HL-60 (cell line): ENCODE results near the gene CERS2.
"Not testable (repeated sequence)": the region's sequence is repeated elsewhere in the genome, so short reads cannot be mapped to it uniquely, and the experiment has no call there.

Experiments
- DNase-seq, 2 experiments: peaks; one replicate each; pipeline ENCODE4 v3.0.0-alpha.2; 2010 to 2020; ENCODE audit warnings: low read depth in 1 of 2, low spot score in 1 of 2
- H3K27ac ChIP-seq: fragments of 250-450 bp; sonication (Bioruptor Pico); replicated peaks from 2 replicates; pipeline ENCODE4 v1.5.1; 2020; ENCODE audit warnings: mild to moderate bottlenecking, moderate library complexity
- H3K27me3 ChIP-seq: fragments of 250-450 bp; sonication (Bioruptor Pico); 2 replicates; pipeline ENCODE4 v1.5.1; 2021; ENCODE audit warnings: mild to moderate bottlenecking, moderate library complexity; ENCODE audit not compliant: insufficient read depth, poor library complexity, severe bottlenecking
- H3K4me3 ChIP-seq: replicated peaks from 2 replicates; pipeline ENCODE4 v1.5.1; 2011; ENCODE audit warnings: mild to moderate bottlenecking, control low read depth, low read length; ENCODE audit not compliant: insufficient read depth
- GABPA ChIP-seq: IDR thresholded peaks from 2 replicates; pipeline ENCODE4 v1.6.1; 2012; ENCODE audit warnings: low read depth
- POLR2AphosphoS5 ChIP-seq: IDR thresholded peaks from 2 replicates; pipeline ENCODE4 v1.6.1; 2012; ENCODE audit warnings: low read depth
- SPI1 ChIP-seq: IDR thresholded peaks from 2 replicates; pipeline ENCODE4 v1.6.1; 2012; ENCODE audit warnings: low read depth, mild to moderate bottlenecking, borderline replicate concordance
- TF ChIP-seq, protein P1 (sequence below): IDR thresholded peaks from 2 replicates; pipeline ENCODE4 v1.6.1; 2012; ENCODE audit warnings: low read depth; ENCODE audit not compliant: insufficient replicate concordance
- TF ChIP-seq, protein P2 (sequence below): IDR thresholded peaks from one replicate; pipeline ENCODE4 v1.5.1; 2011; ENCODE audit warnings: low read length, control low read depth, inconsistent platforms; ENCODE audit not compliant: insufficient read depth

CERS2 gene

DNA sequence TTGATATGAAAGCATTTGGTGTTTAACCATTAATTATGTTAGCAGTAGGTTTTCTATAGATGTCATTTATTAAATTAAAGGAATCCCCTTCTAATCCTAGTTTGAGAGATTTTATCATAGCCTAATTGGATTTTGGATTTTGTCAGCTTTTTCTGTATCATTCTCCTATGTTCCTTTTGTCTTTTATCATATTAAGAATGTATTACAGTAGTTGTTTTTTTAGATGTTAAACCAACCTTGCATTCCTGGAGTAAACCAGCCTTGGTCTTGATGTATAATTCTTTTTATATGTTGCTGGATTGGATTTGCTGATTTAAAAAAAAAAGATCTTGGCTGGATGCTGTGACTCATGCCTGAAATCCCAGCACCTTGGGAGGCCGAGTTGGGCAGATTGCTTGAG is 42.9 kb downstream of the CERS2 start:
- Histone ChIP-seq H3K4me3 (no peak overlapping the region), H3K27ac (no peak overlapping the region), H3K27me3 (no peaks in the 10 kb centered on the region)
- no peak for DNase-seq
- TF ChIP-seq, protein P1, sequence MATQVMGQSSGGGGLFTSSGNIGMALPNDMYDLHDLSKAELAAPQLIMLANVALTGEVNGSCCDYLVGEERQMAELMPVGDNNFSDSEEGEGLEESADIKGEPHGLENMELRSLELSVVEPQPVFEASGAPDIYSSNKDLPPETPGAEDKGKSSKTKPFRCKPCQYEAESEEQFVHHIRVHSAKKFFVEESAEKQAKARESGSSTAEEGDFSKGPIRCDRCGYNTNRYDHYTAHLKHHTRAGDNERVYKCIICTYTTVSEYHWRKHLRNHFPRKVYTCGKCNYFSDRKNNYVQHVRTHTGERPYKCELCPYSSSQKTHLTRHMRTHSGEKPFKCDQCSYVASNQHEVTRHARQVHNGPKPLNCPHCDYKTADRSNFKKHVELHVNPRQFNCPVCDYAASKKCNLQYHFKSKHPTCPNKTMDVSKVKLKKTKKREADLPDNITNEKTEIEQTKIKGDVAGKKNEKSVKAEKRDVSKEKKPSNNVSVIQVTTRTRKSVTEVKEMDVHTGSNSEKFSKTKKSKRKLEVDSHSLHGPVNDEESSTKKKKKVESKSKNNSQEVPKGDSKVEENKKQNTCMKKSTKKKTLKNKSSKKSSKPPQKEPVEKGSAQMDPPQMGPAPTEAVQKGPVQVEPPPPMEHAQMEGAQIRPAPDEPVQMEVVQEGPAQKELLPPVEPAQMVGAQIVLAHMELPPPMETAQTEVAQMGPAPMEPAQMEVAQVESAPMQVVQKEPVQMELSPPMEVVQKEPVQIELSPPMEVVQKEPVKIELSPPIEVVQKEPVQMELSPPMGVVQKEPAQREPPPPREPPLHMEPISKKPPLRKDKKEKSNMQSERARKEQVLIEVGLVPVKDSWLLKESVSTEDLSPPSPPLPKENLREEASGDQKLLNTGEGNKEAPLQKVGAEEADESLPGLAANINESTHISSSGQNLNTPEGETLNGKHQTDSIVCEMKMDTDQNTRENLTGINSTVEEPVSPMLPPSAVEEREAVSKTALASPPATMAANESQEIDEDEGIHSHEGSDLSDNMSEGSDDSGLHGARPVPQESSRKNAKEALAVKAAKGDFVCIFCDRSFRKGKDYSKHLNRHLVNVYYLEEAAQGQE, result no peak
- TF ChIP-seq, protein P2, sequence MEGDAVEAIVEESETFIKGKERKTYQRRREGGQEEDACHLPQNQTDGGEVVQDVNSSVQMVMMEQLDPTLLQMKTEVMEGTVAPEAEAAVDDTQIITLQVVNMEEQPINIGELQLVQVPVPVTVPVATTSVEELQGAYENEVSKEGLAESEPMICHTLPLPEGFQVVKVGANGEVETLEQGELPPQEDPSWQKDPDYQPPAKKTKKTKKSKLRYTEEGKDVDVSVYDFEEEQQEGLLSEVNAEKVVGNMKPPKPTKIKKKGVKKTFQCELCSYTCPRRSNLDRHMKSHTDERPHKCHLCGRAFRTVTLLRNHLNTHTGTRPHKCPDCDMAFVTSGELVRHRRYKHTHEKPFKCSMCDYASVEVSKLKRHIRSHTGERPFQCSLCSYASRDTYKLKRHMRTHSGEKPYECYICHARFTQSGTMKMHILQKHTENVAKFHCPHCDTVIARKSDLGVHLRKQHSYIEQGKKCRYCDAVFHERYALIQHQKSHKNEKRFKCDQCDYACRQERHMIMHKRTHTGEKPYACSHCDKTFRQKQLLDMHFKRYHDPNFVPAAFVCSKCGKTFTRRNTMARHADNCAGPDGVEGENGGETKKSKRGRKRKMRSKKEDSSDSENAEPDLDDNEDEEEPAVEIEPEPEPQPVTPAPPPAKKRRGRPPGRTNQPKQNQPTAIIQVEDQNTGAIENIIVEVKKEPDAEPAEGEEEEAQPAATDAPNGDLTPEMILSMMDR, result no peak
- TF ChIP-seq SPI1, result no peak
- no peak for TF ChIP-seq GABPA
- no peak for TF ChIP-seq POLR2AphosphoS5

DNA sequence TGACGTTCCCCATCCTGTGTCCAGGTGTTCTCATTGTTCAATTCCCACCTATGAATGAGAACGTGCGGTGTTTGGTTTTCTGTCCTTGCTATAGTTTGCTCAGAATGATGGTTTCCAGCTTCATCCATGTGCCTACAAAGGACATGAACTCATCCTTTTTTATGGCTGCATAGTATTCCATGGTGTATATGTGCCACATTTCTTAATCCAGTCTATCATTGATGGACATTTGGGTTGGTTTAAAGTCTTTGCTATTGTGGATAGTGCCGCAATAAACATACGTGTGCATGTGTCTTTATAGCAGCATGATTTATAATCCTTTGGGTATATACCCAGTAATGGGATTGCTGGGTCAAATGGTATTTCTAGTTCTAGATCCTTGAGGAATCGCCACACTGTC is 45.9 kb downstream of the CERS2 start:
- not testable (repeated sequence) for H3K4me3 ChIP-seq, H3K27ac ChIP-seq, DNase-seq, H3K27me3 ChIP-seq

DNA sequence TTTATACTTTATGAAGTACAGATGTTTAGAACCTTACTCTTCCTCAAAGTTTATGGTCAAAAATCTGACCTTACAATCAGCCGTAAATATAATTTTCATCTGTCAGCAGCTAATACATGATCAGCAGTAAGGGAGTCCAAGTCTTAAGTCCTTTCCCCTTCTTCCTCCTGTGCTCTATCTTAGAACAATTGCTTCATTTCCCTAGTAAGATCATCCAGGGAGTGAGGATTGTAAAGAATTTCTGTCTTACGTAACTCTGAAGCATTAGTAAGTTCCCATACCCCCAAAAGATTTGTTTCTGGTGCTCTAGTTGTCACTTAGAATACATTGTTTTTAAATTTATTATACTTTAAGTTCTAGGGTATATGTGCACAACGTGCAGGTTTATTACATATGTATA is 46.3 kb downstream of the CERS2 start:
- peak in 1 of 2 experiments; percentile 28 for DNase-seq
- Histone ChIP-seq H3K4me3 (no peak overlapping the region), H3K27ac (no peak overlapping the region), H3K27me3 (no peaks in the 10 kb centered on the region)
- TF ChIP-seq, protein P2, result no peak
- TF ChIP-seq SPI1 (no peak), POLR2AphosphoS5 (no peak), GABPA (no peak)
- TF ChIP-seq, protein P1, result no peak

DNA sequence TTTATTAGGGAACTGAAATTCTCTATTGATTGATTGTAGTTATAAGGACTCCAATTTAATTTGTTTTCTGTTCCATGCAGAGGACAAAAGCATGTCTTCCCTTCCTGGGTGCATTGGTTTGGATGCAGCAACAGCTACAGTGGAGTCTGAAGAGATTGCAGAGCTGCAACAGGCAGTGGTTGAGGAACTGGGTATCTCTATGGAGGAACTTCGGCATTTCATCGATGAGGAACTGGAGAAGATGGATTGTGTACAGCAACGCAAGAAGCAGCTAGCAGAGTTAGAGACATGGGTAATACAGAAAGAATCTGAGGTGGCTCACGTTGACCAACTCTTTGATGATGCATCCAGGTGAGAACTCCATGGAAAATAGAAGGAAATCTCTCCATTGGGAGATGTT is 47.0 kb downstream of the CERS2 start:
- Histone ChIP-seq H3K27me3 (no peaks in the 10 kb centered on the region), H3K27ac (no peak overlapping the region), H3K4me3 (no peak overlapping the region)
- DNase-seq, result peak; percentile 42 to 52
- peak; percentile 59; the same call in 1 of the 2 replicates for TF ChIP-seq SPI1
- TF ChIP-seq, protein P1, result no peak
